Lung (tissue), 12 donors: Measurements from ENCODE around the gene GNPAT. TPM values are rescaled to one million over a fixed set of nuclear protein-coding genes. Genes with fewer than 3 reads are reported as not detected.

Experiments used
- ATAC-seq: fragments of 200-7000 bp; cut with Tn5 transposase; one replicate; pipeline ENCODE4 v1.9.1; 2020; ENCODE audit warnings: moderate number of reproducible peaks; ENCODE audit not compliant: insufficient read depth, low FRiP score
- DNase-seq, 3 donors: peaks; one replicate each; pipeline ENCODE4 v3.0.0-alpha.2; 2013 to 2017
- H3K27ac ChIP-seq, 2 donors: one replicate each; pipeline ENCODE4 v1.5.1; 2013; ENCODE audit warnings: mild to moderate bottlenecking in 2 of 2, moderate library complexity in 2 of 2, control low read depth in 1 of 2, inconsistent platforms in 1 of 2, low read depth in 1 of 2, low read length in 1 of 2
- H3K27me3 ChIP-seq, 3 donors: one replicate each; pipeline ENCODE4 v1.5.1; 2013; ENCODE audit warnings: low read length in 2 of 3; ENCODE audit not compliant: control insufficient read depth in 3 of 3, insufficient read depth in 3 of 3
- H3K36me3 ChIP-seq, 4 donors: one replicate each; pipeline ENCODE4 v1.5.1; 2013; ENCODE audit warnings: low read length in 4 of 4, mild to moderate bottlenecking in 1 of 4, moderate library complexity in 1 of 4; ENCODE audit not compliant: control insufficient read depth in 4 of 4, insufficient read depth in 4 of 4
- H3K4me1 ChIP-seq, 5 donors: one replicate each; pipeline ENCODE4 v1.5.1; 2013; ENCODE audit warnings: low read length in 5 of 5, mild to moderate bottlenecking in 2 of 5, moderate library complexity in 1 of 5; ENCODE audit not compliant: control insufficient read depth in 5 of 5, insufficient read depth in 5 of 5
- H3K4me3 ChIP-seq: one replicate; pipeline ENCODE4 v1.5.1; 2013; ENCODE audit warnings: mild to moderate bottlenecking, control low read depth, moderate library complexity
- H3K9ac ChIP-seq, 2 donors: one replicate each; pipeline ENCODE4 v1.5.1; 2013; ENCODE audit warnings: low read length in 2 of 2, control low read depth in 1 of 2; ENCODE audit not compliant: insufficient read depth in 1 of 2
- H3K9me3 ChIP-seq, 4 donors: one replicate each; pipeline ENCODE4 v1.5.1; 2013; ENCODE audit warnings: low read length in 3 of 4, mild to moderate bottlenecking in 1 of 4, moderate library complexity in 1 of 4; ENCODE audit not compliant: control insufficient read depth in 4 of 4, insufficient read depth in 3 of 4
- WGBS, 2 donors: extraction: QIAGEN DNeasy Blood & Tissue Kit; methylation state at CpG; one replicate each; pipeline ENCODE4 v1.1.7; 2013; 5-methylcytosine and 5-hydroxymethylcytosine counted together
- polyA plus RNA-seq, 2 donors: library from polyadenylated mRNA; stranded (reverse); fragments of 200-250 nt; gene quantifications; one replicate each; pipeline ENCODE4 v1.2.1, GENCODE V29; 2013
- total RNA-seq, 2 donors: library from RNA; depleted of rRNA in 1 of 2; stranded (reverse); fragments of >200 nt in 1 of 2; gene quantifications; one replicate each; pipeline ENCODE4 v1.2.1, GENCODE V29; 2014 to 2021
- TF ChIP-seq, protein P1 (sequence below): IDR thresholded peaks from 2 replicates; pipeline ENCODE4 v1.5.1; 2012; ENCODE audit warnings: mild to moderate bottlenecking; ENCODE audit errors: control extremely low read depth, extremely low read depth
- donor health status: control.
- donor health status: control.
- donor health status: Bipolar disorder and iron deficiency.
- donor health status: healthy.
- donor health status: DM: yes; HTN: yes; CAD: no.

The GNPAT gene
- total and polyA plus RNA-seq, 4 donors: 24.6 to 50.5 (median 37.1) TPM

DNA sequence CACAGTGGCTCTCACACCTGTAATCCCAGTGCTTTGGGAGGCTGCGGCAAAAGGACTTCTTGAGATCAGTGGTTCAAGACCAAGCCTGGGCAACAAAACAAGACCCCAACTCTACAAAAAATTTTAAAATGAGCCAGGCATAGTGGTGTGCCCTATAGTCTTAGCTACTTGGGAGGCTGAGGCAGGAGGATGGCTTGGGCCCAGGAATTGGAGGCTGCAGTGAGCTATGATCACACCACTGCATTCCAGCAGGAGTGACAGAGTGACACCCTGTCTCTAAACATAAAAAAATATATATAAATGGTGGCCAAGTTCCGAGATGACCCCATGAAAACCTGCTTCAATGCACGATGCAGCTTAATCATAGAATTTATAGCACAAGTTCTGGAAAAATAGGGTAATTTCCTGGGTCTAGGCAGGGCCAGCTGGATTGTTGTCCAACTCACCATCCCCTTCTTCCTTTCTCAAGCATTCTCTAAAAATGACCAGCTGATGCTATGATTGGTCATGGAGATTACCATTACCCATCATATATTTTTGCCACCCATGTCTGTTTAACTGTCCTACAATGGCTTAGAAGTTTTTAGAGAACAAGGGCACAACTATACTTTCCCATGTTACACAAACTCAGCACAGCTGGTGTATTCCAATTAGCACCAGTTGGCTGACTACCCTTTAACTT lies 5.3 kb upstream of the GNPAT start:
- DNase-seq (no peak), ATAC-seq (no peak)
- no peak overlapping the region for H3K9ac ChIP-seq
- 92 to 95% methylated on average over 3 of the region's 3 CpGs for WGBS, 2 donors
- H3K9me3 ChIP-seq: no peaks in the 10 kb centered on the region
- H3K27ac ChIP-seq: no peak overlapping the region
- H3K4me3 ChIP-seq: no peak overlapping the region
- peaks cover 0 to 6% (median 3%) of the 10 kb centered on the region in 5 donors for H3K4me1 ChIP-seq
- TF ChIP-seq, protein P1, sequence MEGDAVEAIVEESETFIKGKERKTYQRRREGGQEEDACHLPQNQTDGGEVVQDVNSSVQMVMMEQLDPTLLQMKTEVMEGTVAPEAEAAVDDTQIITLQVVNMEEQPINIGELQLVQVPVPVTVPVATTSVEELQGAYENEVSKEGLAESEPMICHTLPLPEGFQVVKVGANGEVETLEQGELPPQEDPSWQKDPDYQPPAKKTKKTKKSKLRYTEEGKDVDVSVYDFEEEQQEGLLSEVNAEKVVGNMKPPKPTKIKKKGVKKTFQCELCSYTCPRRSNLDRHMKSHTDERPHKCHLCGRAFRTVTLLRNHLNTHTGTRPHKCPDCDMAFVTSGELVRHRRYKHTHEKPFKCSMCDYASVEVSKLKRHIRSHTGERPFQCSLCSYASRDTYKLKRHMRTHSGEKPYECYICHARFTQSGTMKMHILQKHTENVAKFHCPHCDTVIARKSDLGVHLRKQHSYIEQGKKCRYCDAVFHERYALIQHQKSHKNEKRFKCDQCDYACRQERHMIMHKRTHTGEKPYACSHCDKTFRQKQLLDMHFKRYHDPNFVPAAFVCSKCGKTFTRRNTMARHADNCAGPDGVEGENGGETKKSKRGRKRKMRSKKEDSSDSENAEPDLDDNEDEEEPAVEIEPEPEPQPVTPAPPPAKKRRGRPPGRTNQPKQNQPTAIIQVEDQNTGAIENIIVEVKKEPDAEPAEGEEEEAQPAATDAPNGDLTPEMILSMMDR: no peak
- H3K27me3 ChIP-seq: no peaks in the 10 kb centered on the region
- peaks cover 5 to 12% (median 10%) of the 10 kb centered on the region in 4 donors for H3K36me3 ChIP-seq

GRCh38 chr1:231236208-231236591 lies 4.8 kb upstream of the GNPAT start:
- Histone ChIP-seq H3K9ac (no peak overlapping the region), H3K9me3 (no peaks in the 10 kb centered on the region), H3K36me3 (peaks cover 4 to 11% (median 8%) of the 10 kb centered on the region in 4 donors), H3K27me3 (no peaks in the 10 kb centered on the region), H3K4me3 (no peak overlapping the region), H3K4me1 (peaks cover 0 to 6% (median 3%) of the 10 kb centered on the region in 5 donors), H3K27ac (no peak overlapping the region)
- ATAC-seq (no peak), DNase-seq (no peak)
- TF ChIP-seq, protein P1: no peak
- 45 to 74% methylated on average over 4 of the region's 4 CpGs for WGBS, 2 donors

GRCh38 chr1:231236938-231237337 lies 4.1 kb upstream of the GNPAT start:
- H3K9ac ChIP-seq: no peak overlapping the region
- H3K36me3 ChIP-seq: peaks cover 6 to 11% (median 8%) of the 10 kb centered on the region in 4 donors
- TF ChIP-seq, protein P1: no peak

More at GRCh38 chr1:231236938-231237337, 4.1 kb upstream of the GNPAT start:
- H3K9me3 ChIP-seq: no peaks in the 10 kb centered on the region
- H3K4me1 ChIP-seq: peaks cover 2 to 8% (median 2%) of the 10 kb centered on the region in 5 donors
- DNase-seq: no peak
- H3K4me3 ChIP-seq: no peak overlapping the region
- no peak overlapping the region for H3K27ac ChIP-seq
- no peaks in the 10 kb centered on the region for H3K27me3 ChIP-seq
- 91 to 94% methylated on average over 9 of the region's 9 CpGs for WGBS, 2 donors
- no peak for ATAC-seq
